GM21390 (cell line): Measurements from ENCODE around the gene ZFAND6.
A peak's percentile ranks its signal among the peaks of the same experiment; 100 is the strongest.
"Not testable (repeated sequence)": the region's sequence is repeated elsewhere in the genome, so short reads cannot be mapped to it uniquely, and the experiment has no call there.

Source experiments
- ATAC-seq: cut with Tn5 transposase; IDR thresholded peaks from one replicate; pipeline ENCODE4 v1.9.1; 2021; ENCODE audit not compliant: unreplicated experiment

ZFAND6 gene

DNA sequence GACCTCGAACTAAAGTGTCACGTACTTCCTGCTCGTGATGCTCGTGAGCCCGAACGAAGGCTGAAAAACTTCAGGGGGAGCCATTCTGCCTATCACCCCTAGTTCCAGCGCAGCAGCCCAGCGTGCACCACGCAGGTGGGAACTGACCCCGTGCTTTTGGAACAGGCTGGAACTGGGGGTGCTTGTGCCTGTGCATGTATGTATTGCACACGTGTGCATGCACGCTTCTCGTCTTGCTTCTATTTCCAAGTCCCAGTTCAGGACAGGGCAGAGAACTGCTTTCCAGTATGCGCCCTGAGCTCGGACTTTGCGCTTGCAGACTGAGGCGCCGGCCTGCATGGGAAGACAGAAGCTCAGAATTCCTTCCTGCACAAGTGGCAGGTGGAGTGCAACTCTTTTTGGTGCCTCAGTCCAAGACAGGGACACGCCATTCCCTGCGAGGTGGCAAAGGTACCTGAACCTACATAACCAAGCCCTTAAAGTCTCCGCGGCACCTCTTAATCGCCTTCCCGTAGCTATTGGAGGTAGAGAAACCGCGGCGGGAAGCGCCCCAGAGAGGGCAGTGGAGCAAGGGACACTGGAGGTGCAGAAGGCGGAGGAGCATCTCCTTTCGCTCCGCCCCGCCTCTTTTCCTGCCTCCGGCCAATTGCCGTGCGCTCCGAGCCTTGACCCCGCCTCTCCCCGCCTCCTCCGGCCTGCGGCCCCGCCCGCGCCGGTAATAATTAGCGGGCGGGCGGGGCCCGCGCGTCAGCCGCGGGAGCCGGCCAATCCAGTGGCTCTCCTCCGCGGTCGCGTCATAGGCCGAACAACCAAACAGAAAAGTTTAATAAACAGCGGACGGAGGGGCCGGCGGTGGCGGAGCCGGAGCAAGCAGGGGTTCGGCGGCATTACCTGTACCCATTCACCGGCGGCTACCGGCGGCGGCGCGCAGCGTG is at the start of gene ZFAND6:
Gene ZFAND6 (plus strand): TSS at position 826 of the 935 bp plus-strand sequence. CDS start 60,669 bp downstream, outside the sequence.
- peak; percentile 65 for ATAC-seq

DNA sequence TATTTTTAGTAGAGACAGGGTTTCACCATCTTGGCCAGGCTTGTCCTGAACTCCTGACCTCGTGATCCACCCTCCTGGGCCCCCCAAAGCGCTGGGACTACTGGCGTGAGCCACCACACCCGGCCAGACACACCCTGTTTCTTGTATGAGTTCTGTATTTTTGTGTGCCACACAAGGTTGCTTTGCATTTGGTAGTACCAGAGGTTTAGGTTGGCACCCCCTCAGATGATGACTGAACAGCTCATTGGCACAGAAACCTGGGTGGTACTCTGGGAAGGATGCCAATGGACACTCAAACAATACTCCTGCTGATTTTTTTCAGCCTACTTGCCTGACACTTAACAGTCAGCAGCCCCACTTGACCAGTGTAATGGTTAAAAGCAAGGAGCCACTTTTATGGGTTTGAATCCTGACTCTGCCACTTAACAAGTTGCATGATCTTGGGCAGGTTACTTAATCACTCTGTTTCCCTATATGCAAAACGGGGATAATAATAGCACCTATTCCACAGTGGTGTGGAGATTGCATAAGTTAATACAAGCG is 49.3 kb upstream of the ZFAND6 start:
- peak; percentile 21 for ATAC-seq

DNA sequence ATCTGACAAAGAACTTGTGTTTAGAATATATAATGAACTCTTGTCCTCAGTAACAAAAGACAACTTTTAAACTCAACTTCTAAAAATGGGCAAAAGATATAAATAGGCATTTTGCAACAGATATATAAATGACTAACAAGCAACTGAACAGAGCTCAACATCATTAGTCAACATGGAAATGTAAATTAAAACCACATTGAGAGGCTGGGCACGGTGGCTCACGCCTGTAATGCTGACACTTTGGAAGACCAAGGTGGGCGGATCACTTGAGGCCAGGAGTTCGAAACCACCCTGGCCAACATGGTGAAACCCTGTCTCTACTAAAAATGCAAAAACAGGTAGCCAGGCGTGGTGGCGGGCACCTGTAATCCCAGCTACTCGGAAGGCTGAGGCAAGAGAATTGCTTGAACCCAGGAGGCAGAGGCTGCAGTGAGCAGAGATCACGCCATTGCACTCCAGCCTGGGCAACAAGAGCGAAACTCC is 48.4 kb upstream of the ZFAND6 start:
- ATAC-seq = peak; percentile 43

DNA sequence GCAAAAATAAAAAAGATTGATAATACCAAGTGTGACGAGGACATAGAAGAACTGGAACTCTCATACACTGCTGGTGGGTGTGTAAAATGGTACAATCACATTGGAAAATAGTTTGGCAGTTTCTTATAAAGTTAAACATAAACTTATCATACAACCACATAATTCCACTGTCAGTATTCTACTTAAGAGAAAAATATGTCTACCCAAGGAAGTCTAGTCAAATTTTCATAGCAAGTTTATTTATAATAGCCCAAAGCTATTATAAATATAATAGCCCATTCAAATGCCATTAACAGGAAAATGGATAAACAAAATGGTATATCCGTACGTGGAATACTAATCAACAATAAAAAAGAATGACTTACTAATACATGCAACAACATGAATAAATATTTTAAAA is 47.9 kb upstream of the ZFAND6 start:
- no peak for ATAC-seq

DNA sequence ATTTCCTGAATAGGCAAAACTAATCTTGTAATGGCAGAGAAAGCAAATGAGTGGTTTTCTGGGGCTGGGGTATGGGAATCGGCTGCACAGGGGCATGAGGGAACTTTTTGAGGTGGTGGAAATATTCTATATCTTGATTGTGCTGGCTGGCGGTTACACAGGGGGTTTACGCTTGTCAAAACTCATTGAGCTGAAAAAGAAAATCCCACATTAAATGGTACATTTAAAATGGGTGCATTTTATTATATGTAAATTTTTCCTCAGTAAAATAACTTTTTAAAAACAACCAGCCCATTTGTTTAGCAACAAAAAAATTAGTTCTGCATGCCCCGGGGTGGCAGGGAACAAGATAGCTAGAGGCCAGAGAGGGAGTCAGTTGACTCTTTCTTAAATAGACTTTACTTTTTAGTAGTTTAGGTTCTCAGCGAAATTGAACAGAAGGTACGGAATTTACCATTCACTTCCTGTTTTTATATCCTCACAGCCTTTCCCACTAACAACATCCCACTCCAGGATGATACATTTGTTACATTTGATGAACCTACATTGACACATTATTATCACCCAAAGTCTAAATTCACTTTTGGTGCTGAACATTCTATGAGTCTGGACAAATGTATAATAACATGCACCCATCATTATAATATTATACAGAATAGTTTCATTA is 47.3 kb upstream of the ZFAND6 start:
- no peak for ATAC-seq

DNA sequence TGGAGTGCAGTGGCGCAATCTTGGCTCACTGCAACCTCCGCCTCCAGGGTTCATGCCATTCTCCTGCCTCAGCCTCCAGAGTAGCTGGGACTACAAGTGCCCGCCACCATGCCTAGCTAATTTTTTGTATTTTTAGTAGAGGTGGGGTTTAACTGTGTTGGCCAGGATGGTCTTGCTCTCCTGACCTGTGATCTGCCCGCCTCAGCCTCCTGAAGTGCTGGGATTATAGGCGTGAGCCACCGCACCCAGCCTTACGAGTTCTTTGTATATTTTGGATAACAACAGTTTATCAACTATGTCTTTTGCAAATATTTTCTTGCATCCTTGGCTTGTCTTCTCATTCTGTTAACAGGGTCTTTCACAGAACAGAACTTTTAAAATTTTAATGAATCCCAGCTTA is 45.3 kb upstream of the ZFAND6 start:
- ATAC-seq = not testable (repeated sequence)

DNA sequence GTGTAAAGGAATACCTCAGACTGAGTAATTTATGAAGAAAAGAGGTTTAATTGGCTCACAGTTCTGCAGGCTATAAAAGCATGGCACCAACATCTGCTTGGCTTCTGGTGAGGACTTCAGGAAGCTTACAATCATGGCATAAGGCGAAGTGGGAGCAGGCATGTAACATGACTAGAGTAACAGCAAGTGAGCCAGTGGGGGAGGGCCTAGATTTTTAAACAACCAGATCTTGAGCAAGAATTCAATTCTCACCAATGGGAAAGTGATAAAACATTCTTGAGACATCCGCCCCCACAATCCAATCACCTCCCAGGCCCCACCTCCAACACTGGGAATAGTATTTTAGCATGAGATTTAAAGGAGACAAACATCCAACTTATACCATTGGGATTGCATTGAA is 44.3 kb upstream of the ZFAND6 start:
- no peak for ATAC-seq

DNA sequence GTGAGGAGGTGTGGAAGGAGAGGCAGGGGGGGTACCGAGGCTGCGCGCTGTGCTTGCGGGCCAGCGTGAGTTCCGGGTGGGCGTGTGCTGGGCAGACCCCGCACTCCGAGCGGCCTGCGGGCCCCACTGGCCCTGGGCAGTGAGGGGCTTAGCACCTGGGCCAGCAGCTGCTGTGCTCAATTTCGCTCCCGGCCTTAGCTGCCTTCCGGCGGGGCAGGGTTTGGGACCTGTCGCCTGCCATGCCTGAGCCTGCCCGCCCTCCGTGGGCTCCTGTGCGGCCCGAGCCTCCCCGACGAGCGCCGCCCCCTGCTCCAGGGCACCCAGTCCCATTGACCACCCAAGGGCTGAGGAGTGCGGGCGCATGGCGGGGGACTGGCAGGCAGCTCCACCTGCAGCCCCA is 43.0 kb upstream of the ZFAND6 start:
- ATAC-seq = not testable (repeated sequence)

DNA sequence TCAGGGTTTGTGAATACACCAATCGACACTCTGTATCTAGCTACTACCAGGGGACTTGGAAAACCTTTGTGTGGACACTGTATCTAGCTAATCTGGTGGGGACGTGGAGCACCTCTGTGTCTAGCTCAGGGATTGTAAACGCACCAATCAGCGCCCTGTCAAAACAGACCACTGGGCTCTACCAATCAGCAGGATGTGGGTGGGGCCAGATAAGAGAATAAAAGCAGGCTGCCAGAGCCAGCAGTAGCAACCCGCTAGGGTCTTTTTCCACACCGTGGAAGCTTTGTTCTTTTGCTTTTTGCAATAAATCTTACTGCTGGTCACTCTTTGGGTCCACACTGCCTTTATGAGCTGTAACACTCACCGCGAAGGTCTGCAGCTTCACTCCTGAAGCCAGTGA is 42.3 kb upstream of the ZFAND6 start:
- ATAC-seq = not testable (repeated sequence)

DNA sequence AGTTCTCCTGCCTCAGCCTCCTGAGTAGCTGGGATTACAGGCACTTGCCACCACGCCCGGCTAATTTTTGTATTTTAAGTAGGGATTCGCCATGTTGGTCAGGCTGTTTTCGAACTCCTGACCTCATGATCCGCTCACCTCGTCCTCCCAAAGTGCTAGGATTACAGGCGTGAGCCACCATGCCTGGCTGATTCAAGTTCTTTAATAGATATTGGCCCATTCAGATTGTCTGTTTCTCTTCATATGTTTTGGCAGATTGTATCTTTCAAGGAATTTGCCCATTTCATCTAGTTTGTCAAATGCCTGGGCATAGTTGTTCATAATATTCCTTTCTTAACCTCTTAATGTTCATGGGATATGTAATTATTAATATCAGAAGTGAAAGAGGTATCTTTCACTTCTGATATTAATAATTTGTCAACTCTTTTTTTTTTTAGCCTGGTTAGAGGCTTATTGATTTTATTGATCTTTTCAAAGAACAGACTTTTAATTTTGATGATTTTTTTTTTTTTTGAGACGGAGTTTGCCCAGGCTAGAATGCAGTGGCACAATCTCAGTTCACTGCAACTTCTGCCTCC is 40.2 kb upstream of the ZFAND6 start:
- no peak for ATAC-seq

DNA sequence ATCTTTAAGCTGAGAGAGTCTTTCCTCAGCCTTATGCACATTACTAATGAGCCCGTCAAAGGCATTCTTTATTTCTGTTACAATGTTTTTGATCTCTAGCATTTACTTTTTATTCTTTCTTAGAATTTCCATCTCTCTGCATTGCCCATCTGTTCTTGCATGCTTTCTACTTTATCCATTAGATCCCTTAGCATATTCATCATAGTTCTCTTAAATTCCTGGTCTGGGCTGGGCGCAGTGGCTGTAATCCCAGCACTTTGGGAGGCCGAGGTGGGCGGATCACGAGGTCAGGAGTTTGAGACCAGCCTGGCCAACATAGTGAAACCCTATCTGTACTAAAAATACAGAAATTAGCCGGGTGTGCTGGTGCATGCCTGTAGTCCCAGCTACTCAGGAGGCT is 39.3 kb upstream of the ZFAND6 start:
- not testable (repeated sequence) for ATAC-seq

DNA sequence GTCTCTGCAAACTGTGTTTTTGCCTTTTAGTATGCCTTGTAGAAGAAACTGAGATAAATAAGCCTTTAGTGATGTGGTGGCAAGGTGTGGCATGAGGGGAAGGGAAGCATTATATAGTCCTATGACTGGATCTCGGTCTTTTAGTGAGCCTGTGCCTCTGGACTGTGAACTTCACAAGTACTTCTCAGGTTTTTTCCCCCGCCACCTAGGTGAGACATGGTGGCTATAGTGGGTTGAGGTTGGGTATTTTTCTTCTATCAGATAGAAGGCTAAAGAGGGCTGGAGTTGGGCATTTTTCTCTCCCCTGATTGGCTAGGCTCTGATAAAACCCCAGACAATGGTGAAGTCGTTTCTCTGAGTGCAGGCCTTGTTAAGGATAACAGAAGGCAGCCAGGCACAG is 38.7 kb upstream of the ZFAND6 start:
- ATAC-seq = no peak

DNA sequence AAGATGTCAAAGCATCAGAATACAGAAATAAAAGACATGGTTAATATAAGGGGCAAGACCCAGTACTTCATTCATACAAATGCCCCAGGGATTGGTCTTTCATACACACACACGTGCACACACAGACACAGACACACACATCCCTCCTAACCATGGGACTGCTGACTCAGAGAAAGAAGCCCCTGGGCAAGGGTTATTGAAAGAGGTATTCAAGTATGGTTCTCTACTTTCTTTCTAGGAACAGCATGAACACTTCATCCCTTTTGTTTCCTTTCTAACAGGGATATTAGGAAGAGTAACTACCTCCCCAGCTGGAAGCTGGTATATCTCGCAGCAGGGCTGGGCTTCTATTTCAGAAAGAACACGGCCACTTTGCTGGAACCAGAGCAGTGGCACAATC is 33.2 kb upstream of the ZFAND6 start:
- no peak for ATAC-seq

DNA sequence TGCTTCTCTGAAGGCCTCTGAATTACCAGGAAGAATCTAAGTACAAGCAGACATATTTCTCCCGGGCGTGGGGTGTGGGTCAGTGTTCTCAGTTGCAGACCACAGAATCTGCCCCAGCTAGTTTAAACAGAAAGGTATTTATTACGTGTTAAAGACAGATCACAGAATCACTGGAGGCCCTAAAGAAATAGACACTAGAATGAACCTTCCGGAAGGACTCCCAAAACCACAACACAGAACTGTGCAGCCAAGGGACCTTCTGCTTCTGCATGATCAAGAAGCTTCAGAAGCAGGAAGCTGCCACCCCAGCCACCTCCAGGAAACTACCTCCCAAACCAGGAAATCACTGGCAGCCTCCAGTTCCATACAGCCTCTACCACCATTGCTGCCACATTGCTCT is 32.7 kb upstream of the ZFAND6 start:
- no peak for ATAC-seq

DNA sequence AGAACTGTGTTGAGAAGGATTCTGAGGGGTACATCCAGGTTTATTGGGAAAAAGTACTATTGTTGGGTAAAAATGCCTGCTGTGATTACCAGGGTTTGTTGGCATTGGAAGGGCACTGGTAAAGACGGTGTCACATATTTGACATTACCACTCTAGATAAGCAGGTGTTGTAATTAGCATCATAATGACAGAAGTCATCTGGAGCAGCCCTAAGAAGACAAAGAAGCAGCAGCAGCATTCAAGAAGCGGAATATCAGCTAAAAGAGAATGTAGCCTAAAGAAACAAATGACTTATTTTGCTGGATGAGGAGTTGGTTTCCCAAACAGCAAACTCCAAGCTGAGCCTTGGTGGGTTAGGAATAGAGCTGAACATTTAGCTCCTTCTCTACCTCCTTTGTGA is 30.5 kb upstream of the ZFAND6 start:
- no peak for ATAC-seq

DNA sequence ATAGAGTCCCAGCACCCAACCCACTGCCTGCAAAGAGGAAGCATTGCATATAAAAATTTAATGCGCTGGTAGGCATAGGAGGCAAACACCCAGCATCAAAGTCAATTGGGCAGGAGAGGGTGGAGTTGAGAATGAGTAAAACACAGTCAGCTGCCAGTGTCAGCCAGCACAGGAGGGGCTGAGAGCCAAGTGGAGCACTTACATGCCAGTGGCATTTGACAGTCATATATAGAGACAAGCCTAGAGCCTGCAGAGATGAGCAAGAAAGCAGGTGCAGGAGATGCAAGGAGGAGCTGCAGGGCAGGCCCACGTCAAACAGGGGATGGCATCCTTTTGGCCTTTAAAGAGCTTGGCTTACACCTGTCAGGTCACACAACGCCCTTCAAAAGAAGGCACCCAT is 27.6 kb upstream of the ZFAND6 start:
- ATAC-seq = no peak

DNA sequence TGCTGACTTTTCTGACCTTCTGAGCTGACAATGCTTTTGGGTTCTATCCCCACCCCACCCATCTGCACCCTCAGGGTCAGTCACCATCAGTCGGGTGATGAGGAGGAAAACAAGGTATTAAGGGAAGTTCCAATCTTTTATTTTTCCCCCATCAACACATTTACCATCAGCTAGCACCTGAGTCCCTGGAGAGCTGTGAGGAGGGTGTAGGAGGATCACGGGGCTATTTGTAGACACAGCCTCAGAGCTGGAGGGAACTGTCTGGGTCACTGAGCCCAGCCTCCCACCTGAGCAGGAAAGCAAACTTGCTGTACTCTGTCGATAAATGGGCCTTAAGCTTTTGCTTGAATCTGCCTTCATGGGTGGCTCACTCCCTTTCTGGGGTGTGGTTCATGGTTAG is 24.8 kb upstream of the ZFAND6 start:
- no peak for ATAC-seq

DNA sequence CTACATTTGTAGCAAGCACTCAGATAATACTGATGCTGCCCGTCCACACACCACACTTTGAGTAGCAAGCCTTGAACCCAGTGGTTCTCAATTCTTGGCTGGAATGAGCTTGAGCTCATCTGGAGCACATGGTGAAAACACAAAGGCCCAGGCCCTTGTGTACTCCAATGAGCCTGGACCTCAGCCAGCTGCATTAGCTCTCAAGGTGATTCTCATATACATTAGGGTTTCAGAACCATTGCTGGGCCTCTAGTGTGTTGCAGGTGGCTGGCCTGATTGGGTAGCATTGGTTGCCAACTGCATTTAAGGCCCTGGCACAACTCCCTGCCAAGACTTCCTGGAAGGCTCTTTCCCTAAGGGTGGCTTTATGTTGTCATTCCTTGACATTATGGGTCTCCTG is 23.4 kb upstream of the ZFAND6 start:
- ATAC-seq = no peak

DNA sequence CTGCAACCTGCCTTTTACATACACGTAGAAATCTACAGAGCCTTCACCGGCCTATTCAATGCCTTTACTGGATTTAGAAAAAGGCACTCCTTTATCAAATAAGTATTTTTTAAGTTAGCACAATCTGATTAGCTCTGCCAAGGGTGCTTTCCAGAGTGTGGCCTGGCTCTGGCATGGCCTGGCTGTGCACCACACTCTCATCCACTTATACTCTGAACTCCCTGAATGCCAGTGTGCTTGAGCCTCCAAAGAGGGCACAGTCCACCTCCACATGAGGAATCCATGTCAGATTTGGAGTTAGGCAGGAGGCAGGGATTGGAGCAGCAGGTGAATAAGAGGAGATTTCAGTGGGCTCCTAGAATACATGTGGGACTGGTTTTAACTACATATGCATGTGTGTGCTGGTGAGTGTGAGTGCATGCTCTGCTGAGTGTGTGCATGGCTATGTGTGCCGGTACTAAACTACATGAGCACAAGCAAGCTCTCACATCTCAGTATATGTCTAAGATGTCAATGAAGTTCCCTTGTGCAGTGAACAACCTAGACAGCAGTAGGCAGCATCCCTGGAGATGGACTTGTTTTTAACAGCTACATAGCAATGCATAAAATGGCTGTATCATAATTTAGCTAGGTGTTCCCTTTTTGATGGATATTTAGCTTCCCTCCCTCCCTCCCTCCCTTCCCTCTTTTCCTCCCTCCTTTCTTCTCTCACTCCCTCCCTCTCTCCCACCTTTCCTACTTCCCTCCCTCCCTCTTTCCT is 17.8 kb upstream of the ZFAND6 start:
- no peak for ATAC-seq

DNA sequence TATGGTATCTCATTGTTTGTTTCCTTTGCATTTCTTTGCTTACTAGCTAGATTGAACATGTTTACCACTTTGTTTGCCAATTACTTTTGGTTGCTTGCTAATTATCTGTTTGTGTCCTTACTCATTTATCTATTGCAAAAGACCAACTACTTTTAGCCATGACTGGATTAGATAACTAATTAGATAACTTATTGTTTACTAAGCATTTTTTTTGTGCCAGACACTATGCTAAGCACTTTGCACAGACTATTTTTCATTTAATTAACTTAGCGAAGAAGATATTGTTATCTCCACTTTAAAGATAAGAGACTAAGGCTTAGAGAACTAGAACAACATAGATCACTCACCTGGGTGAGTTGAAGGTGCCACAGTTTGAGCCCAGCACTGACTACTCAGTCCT is 16.9 kb upstream of the ZFAND6 start:
- no peak for ATAC-seq

DNA sequence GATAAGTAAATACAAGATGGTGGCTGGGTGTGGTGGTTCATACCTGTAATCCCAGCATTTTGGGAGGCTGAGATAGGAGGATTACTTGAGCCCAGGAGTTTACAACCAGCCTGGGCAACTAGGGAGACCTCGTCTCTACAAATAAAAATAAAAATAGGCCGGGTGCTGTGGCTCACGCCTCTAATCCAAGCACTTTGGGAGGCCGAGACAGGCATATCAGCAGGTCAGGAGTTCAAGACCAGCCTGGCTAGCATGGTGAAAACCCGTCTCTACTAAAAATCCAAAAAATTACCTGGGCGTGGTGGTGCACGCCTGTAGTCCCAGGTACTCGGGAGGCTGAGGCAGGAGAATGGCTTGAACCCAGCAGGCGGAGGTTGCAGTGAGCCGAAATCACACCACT is 14.3 kb upstream of the ZFAND6 start:
- ATAC-seq = not testable (repeated sequence)
